CD4-positive, alpha-beta T cell (primary cell): ENCODE data around the gene MTG2. TPM values are rescaled to one million over a fixed set of nuclear protein-coding genes. Genes with fewer than 3 reads are reported as not detected.

Experiments used
- ATAC-seq: fragments of 200-7000 bp; cut with Tn5 transposase; one replicate; pipeline ENCODE4 v1.10.0; 2022; ENCODE audit warnings: mild to moderate bottlenecking; ENCODE audit not compliant: poor library complexity
- CTCF ChIA-PET: fragments of 350-600 bp; sonication (Branson Sonifier 250); formaldehyde crosslinking; loops from one replicate; lab custom pipeline; 2021; ENCODE audit warnings: antibody characterized with exemption, inconsistent platforms; lab: Charles Lee
- POLR2A ChIA-PET: fragments of 350-600 bp; sonication (Branson Sonifier 250); formaldehyde crosslinking; loops from one replicate; lab custom pipeline; 2021; ENCODE audit warnings: antibody characterized with exemption, inconsistent platforms; lab: Charles Lee
- DNase-seq, 14 experiments: peaks; one replicate each; pipeline ENCODE4 v3.0.0-alpha.2; 2013 to 2020; ENCODE audit warnings: mixed read lengths in 2 of 14
- H3K27ac ChIP-seq, 2 donors: one replicate each; pipeline versions ENCODE4 v1.5.1 to v1.7.0; 2013; ENCODE audit warnings: low read length in 2 of 2, low read depth in 1 of 2, mild to moderate bottlenecking in 1 of 2
- H3K27me3 ChIP-seq, 2 experiments: 1 replicate in 1 of 2; 2 replicates in 1 of 2; pipeline versions ENCODE4 v1.6.1 to v1.7.0; 2013; ENCODE audit warnings: low read length in 2 of 2, control low read depth in 1 of 2, mild to moderate bottlenecking in 1 of 2, moderate library complexity in 1 of 2; ENCODE audit not compliant: insufficient read depth in 2 of 2, control insufficient read depth in 1 of 2
- H3K36me3 ChIP-seq: one replicate; pipeline ENCODE4 v1.6.1; 2013; ENCODE audit warnings: low read length, control low read depth; ENCODE audit not compliant: insufficient read depth
- H3K4me1 ChIP-seq: one replicate; pipeline ENCODE4 v1.6.1; 2013; ENCODE audit warnings: low read length, control low read depth; ENCODE audit not compliant: insufficient read depth
- H3K4me3 ChIP-seq: one replicate; pipeline ENCODE4 v1.5.1; 2013; ENCODE audit warnings: mild to moderate bottlenecking, low read length, moderate library complexity
- H3K9me3 ChIP-seq, 2 experiments: 1 replicate in 1 of 2; 2 replicates in 1 of 2; pipeline versions ENCODE4 v1.6.1 to v1.7.0; 2013; ENCODE audit warnings: low read length in 2 of 2, mild to moderate bottlenecking in 2 of 2, control low read depth in 1 of 2, moderate library complexity in 1 of 2; ENCODE audit not compliant: control insufficient read depth in 1 of 2, insufficient read depth in 1 of 2
- H3K27ac Mint-ChIP-seq: one replicate; pipeline ENCODE4 v1.8.0; 2020; ENCODE audit warnings: mixed read lengths
- H3K27me3 Mint-ChIP-seq: one replicate; pipeline ENCODE4 v1.8.0; 2021; ENCODE audit warnings: mixed read lengths
- H3K36me3 Mint-ChIP-seq: one replicate; pipeline ENCODE4 v1.8.0; 2021; ENCODE audit warnings: low read depth, mixed read lengths
- H3K4me1 Mint-ChIP-seq: one replicate; pipeline ENCODE4 v1.8.0; 2021; ENCODE audit warnings: low read depth, mixed read lengths
- H3K4me3 Mint-ChIP-seq: one replicate; pipeline ENCODE4 v1.8.0; 2020; ENCODE audit warnings: mild to moderate bottlenecking, mixed read lengths
- H3K9me3 Mint-ChIP-seq: one replicate; pipeline ENCODE4 v1.8.0; 2020; ENCODE audit warnings: mixed read lengths
- CTCF ChIP-seq: fragments of 200-600 bp; IDR thresholded peaks from one replicate; pipeline ENCODE4 v1.8.0; 2022; ENCODE audit warnings: antibody characterized with exemption, mild to moderate bottlenecking
- intact Hi-C, 2 experiments: fragments of 100-400 bp; cut with DNase I in 1 of 2; cut with micrococcal nuclease in 1 of 2; formaldehyde crosslinking; loops; one replicate each; pipeline versions ENCODE4 v1.15.1 to v1.9.0; 2023 to 2025; cut with DNase I, micrococcal nuclease
- total RNA-seq, 174 experiments: library from RNA in 2 of 174; stranded (reverse) in 2 of 174; gene quantifications; one replicate each; pipeline ENCODE4 v1.2.3 and lab custom pipeline; 2021 to 2026

Gene MTG2
- total RNA-seq, 2 experiments from 2014 or later, result 9.5 to 9.9 TPM

DNA sequence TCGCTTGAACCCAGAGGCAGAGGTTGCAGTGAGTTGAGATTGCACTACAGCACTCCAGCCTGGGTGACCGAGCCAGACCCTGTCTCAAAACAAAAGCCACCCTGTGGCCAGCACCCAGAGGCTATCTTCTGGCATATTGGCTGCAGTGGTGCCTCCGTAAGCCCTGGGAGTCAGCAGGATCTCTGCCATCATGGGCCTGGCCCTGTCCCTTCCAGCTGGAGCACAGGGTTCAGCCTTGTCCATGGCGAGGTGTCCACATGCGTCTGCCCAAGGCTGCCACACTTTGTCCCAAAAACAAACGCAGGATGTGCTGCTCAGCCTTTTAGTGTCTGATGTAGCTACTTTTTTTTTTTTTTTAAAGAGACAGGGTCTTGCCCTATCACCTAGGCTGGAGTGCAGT is 15.4 kb upstream of the MTG2 start:
- Histone ChIP-seq H3K36me3 (peaks cover 42% of the 10 kb centered on the region), H3K9me3 (no peaks in the 10 kb centered on the region), H3K4me3 (no peak overlapping the region), H3K4me1 (no peaks in the 10 kb centered on the region), H3K27me3 (no peaks in the 10 kb centered on the region), H3K27ac (no peak overlapping the region)
- DNase-seq (no peak), ATAC-seq (no peak)
- Mint-ChIP-seq H3K4me1 (no peaks in the 10 kb centered on the region), H3K27ac (no peak overlapping the region), H3K9me3 (no peaks in the 10 kb centered on the region), H3K4me3 (no peak overlapping the region), H3K27me3 (no peaks in the 10 kb centered on the region), H3K36me3 (peaks cover 33% of the 10 kb centered on the region)
- no peak for TF ChIP-seq CTCF
- CTCF ChIA-PET, result no interaction called here
- intact Hi-C loops, result no loop called here
- POLR2A ChIA-PET, result no interaction called here

DNA sequence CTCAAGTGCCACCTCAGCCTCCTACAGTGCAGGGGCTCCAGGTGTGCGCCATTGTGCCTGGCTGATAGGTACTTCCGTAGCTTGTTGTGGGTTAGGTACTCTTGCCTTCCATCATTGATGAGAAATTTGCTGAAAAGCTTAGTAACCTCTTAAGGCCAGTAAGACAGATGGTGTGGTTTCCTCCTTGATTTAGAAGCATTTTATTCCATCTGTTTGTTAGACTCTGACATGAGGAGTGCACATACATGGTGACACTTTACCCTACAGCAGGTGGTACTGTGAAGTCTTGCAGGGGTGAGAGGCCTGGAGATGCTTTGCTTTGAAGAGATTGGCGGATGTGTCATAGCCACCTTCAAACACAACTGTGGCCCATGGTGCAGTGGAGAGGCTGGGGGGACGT is 14.8 kb upstream of the MTG2 start:
- Histone ChIP-seq H3K36me3 (peaks cover 36% of the 10 kb centered on the region), H3K27ac (no peak overlapping the region), H3K4me3 (no peak overlapping the region), H3K9me3 (no peaks in the 10 kb centered on the region), H3K27me3 (no peaks in the 10 kb centered on the region), H3K4me1 (no peaks in the 10 kb centered on the region)
- Mint-ChIP-seq H3K4me3 (no peak overlapping the region), H3K9me3 (no peaks in the 10 kb centered on the region), H3K27me3 (no peaks in the 10 kb centered on the region), H3K36me3 (peaks cover 33% of the 10 kb centered on the region), H3K27ac (no peak overlapping the region), H3K4me1 (no peaks in the 10 kb centered on the region)
- POLR2A ChIA-PET, result no interaction called here
- intact Hi-C loops, result no loop called here
- ATAC-seq (no peak), DNase-seq (no peak)
- no peak for TF ChIP-seq CTCF
- CTCF ChIA-PET, result no interaction called here

DNA sequence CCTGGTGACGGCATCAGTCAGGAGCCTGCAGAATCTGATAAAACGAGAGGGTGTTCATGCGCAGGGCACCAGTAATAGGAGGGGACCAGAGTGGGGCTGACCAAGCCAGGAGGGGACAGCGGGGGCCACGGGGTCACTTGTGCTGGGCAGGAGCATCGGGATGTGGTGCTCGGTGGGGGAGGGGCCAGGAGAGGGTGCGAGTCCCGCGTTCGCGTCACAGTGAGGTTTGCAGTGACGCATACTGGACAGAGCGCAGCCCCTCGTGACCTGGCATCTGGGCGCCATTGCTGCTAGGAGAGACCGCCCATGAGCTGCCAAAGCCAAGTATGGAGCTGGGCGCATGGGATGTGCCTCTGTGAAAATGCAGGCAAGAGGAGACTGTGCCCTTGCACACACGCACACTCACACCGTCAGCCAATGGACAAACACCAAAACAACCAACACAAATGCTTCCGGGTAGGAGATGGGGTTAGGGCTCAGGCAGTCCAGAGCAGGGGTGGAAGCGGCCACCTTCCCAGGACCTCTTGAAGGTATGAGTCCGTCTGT is 13.9 kb upstream of the MTG2 start:
- no peak for TF ChIP-seq CTCF
- CTCF ChIA-PET, result no interaction called here
- H3K9me3 ChIP-seq, result no peaks in the 10 kb centered on the region
- Mint-ChIP-seq H3K36me3 (peaks cover 29% of the 10 kb centered on the region), H3K27ac (no peak overlapping the region), H3K27me3 (no peaks in the 10 kb centered on the region), H3K9me3 (no peaks in the 10 kb centered on the region), H3K4me3 (no peak overlapping the region), H3K4me1 (no peaks in the 10 kb centered on the region)
- H3K27me3 ChIP-seq, result no peaks in the 10 kb centered on the region
- H3K4me1 ChIP-seq, result no peaks in the 10 kb centered on the region
- DNase-seq (no peak), ATAC-seq (no peak)
- POLR2A ChIA-PET, result no interaction called here
- no peak overlapping the region for H3K4me3 ChIP-seq
- peaks cover 29% of the 10 kb centered on the region for H3K36me3 ChIP-seq
- no peak overlapping the region for H3K27ac ChIP-seq
- intact Hi-C loops, result no loop called here
